ENCODE measurements around the gene CDK3.
"Not testable (repeated sequence)": the region's sequence is repeated elsewhere in the genome, so short reads cannot be mapped to it uniquely, and the experiment has no call there.

CDK3 gene

GRCh38 chr17:76017481-76018339, 17.1 kb downstream of the CDK3 start:
- DNase-seq = no peak

DNA sequence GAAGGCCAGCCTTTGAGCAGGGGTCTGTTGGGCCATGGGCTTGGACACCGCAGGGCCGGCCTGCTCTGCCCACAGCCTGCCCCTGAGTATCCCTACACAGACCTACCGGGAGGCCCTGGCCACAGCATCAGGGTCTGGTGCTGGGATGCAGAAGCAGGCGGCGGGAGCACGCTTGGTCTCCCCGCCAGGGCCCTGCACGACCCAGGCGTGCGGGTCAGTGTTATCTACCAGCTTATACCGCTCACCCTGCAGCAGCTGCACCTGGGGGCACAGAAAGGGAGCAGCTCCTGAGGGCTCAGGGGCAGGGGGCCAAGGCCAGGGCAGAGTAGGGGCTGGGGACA, 17.7 kb downstream of the CDK3 start:
- DNase-seq = no peak

- no peak for DNase-seq
These were observed 18.1 kb downstream of the CDK3 start for GRCh38 chr17:76018801-76019200.

GRCh38 chr17:76019833-76020467, 19.3 kb downstream of the CDK3 start:
- DNase-seq = no peak

DNA sequence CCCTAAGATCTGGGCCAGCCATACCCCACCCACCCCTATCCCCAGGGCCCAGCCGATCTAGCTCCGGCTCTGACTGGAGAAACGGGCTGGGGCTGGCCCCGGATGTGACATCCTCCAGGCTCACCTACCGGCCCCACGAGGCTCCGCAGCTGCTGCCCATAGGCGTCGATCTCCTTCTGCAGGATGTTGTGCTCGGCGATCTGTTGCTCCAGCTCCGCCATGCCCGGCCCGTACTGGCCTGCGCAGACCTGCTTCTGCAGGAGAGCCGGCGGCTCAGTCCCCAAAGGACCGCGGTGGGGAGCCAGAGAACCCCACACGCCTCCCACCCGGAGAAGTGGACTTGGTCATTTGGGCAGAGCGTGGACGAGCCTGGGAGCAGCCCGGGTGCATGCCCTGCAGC, 21.6 kb downstream of the CDK3 start:
- DNase-seq = no peak

GRCh38 chr17:76022973-76023899, 22.6 kb downstream of the CDK3 start:
- DNase-seq = no peak

GRCh38 chr17:76023900-76024237, 23.2 kb downstream of the CDK3 start:
- DNase-seq = no peak

DNA sequence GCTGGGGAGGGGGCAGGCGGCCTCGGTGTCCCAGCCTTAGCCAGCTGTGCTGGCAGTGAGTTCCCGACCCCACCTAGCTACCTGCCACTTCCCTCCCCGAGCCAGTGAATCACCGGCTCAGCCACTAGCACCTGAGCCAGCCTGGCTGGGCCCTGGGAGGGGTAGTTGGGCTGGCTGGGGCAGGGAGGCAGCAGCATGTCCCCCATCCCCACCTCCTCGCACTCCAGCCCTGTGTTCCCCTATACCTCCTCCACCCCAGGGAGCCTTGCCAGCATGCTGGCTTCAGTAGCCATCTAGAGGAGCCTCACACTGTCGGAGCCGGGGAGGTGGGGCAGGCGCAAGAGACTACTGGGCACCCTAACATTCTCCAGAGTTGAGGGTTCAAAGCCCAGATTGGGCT, 23.7 kb downstream of the CDK3 start:
- no peak for DNase-seq

GRCh38 chr17:76025294-76025693, 24.6 kb downstream of the CDK3 start:
- DNase-seq = no peak

GRCh38 chr17:76026714-76027158, 26.1 kb downstream of the CDK3 start:
- DNase-seq = no peak

- DNase-seq = no peak
These were observed 26.6 kb downstream of the CDK3 start, which contains the start of gene EVPL for GRCh38 chr17:76027159-76027839. Gene EVPL (minus strand): TSS chr17:76027306. CDS start chr17:76027198, 108 bp downstream.

GRCh38 chr17:76032073-76032779, 31.6 kb downstream of the CDK3 start:
- no peak for DNase-seq

- DNase-seq = no peak
These were observed 32.1 kb downstream of the CDK3 start for GRCh38 chr17:76032780-76033108.

- DNase-seq = no peak
These were observed 32.5 kb downstream of the CDK3 start for GRCh38 chr17:76033139-76033538.

DNA sequence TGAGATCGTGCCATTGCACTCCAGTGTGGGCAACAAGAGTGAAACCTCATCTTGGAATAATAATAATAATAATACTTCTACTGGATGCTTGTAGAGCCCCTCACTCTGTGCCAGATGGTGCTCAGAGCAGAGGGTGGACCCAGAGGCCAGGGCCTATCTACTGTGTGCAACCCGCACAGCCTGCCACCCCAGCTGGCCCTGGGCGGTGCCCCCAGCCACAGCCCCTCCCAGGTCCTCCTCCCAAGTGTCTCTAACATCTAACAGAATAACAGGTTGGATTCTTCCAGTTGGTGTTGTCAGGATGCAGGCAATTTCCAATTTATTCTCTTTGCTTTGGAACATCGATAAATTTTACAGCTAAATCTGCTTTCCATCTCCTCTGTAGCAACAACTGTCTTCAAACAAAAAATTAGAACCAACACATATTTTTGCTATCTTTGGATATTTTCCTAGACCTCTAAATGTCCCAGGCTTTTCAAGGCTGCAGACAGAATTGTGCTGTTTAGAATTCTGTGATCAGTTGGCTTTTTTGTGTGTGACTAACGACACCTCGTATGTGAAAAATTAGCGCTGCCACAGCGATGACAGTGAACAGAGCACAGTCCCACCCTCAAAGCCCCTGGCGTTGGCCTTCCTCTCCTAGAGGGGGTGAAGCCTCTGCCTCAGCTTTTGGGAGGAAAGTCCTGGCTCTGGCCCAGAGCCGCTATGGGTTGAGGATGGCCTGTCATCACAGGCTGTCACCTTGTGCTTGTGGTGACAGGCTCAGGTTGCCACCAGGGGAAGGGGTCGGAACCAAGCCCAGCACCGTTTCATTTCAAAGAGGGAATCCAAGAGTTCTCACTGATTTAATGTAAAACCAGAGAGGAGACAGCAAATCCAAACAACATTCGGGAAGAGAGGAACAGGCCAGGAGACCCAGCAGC, 34.0 kb downstream of the CDK3 start:
- DNase-seq = no peak

DNA sequence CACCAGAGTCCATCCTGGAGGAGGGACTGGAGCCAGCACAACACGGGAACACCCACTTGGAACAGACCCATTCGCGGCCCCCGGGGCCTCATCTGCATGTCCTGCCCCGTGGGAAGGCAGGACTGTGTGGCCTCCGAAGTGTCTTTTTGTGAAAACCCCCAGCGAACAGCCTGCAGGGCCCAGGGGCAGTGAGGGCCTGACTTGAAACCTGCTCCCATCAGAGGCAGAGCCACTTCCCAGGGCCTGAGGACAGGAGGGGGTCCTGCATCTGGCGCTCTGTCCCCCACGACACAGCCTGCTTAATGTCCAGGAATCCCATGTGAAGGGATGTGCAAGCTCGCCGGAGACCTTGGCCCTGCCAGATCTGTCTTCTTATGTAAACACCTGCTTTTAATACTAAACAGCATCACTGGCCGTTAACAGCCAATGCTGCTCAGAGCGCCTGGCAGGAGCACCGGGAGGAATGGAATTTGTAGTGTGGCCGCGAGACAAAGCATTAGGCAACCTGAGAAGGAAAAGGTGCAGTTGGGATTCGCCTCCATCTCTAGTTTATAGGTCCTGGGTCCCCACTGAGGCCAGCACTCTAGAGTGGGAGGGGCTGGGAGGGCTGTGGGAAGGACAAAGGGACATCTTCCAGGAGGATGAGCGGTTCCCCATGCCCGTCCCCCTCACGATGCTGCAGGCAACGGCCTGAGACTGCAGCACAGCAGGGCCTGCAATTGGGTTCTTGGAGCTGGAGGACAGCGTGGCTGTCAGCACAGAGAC, 36.0 kb downstream of the CDK3 start:
- no peak for DNase-seq

GRCh38 chr17:76038050-76038449, 37.4 kb downstream of the CDK3 start:
- no peak for DNase-seq

DNA sequence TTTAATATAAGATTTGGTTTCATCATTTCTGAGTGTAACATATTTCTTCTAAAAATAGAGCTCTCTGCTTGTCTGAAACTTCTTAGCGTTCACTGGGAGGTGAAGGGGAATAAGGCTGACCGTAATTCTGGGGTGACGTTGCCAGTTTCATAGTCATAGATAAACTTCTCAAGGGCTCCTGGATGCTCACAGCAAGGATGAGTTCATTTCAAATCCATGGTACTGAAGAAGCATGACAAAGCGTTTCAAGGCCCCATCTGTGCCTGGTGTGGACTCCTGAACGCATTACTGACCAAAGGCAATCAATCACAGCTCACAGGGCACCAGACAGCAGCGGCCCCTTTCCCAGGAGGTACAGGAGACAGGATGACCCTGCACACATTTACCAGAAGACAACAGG, 38.5 kb downstream of the CDK3 start:
- DNase-seq = no peak

- no peak for DNase-seq
These were observed 39.7 kb downstream of the CDK3 start for GRCh38 chr17:76040376-76040775.

DNA sequence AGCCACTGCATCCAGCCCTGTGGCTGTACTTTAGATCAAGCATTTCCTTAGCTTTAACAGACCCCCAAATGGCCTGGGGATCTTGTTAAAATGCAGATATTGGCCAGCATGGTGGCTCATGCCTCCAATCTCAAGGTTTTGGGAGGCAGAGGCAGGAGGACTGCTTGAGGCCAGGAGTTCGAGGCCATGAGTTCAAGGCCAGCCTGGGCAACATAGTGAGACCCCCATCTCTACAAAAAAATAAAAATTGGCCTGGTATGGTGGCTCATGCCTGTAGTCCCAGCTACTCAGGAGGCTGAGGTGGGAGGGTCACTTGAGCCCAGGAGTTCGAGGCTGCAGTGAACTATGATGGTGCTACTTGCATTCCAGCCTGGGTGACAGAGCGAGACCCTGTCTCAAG, 42.2 kb downstream of the CDK3 start:
- not testable (repeated sequence) for DNase-seq

All from NCI-H1048 (cell line).